Upper lobe of left lung (tissue), 6 donors: ENCODE results near the gene RBFOX2. TPM values are rescaled to one million over a fixed set of nuclear protein-coding genes. Genes with fewer than 3 reads are reported as not detected.

Experiments used
- ATAC-seq, 2 donors: fragments of 200-7000 bp; cut with Tn5 transposase; one replicate each; pipeline ENCODE4 v1.9.1; 2022; ENCODE audit warnings: mild to moderate bottlenecking in 2 of 2, moderate library complexity in 2 of 2; ENCODE audit not compliant: low FRiP score in 2 of 2
- DNase-seq, 2 donors: peaks; one replicate each; pipeline ENCODE4 v3.0.0-alpha.2; 2019 to 2020
- H3K27ac ChIP-seq, 4 donors: fragments of 200-600 bp; sonication (generic); one replicate each; pipeline ENCODE4 v1.5.1; 2016 to 2019
- H3K27me3 ChIP-seq, 4 donors: fragments of 200-600 bp; sonication (generic); one replicate each; pipeline ENCODE4 v1.5.1; 2017 to 2019
- H3K36me3 ChIP-seq, 4 donors: fragments of 200-600 bp; sonication (generic); one replicate each; pipeline ENCODE4 v1.5.1; 2016 to 2019
- H3K4me1 ChIP-seq, 4 donors: fragments of 200-600 bp; sonication (generic); one replicate each; pipeline ENCODE4 v1.5.1; 2018 to 2019
- H3K4me3 ChIP-seq, 4 donors: fragments of 200-600 bp; sonication (generic); one replicate each; pipeline ENCODE4 v1.5.1; 2017 to 2019; ENCODE audit warnings: mild to moderate bottlenecking in 2 of 4, moderate library complexity in 1 of 4
- H3K9me3 ChIP-seq, 4 donors: fragments of 200-600 bp; sonication (generic); one replicate each; pipeline ENCODE4 v1.5.1; 2018 to 2019
- EP300 ChIP-seq, 4 donors: sonication (generic); formaldehyde crosslinking; IDR thresholded peaks; one replicate each; pipeline ENCODE4 v1.5.1; 2017; ENCODE audit warnings: antibody characterized with exemption in 4 of 4, control low read depth in 2 of 4
- POLR2A ChIP-seq, 4 donors: fragments of 450-650 bp; IDR thresholded peaks; one replicate each; pipeline ENCODE4 v1.5.1; 2016 to 2017; ENCODE audit warnings: antibody characterized with exemption in 4 of 4, mild to moderate bottlenecking in 2 of 4
- POLR2AphosphoS5 ChIP-seq, 2 donors: sonication (generic); formaldehyde crosslinking; IDR thresholded peaks; one replicate each; pipeline ENCODE4 v1.5.1; 2017; ENCODE audit warnings: antibody characterized with exemption in 2 of 2
- WGBS, 2 donors: methylation state at CpG; one replicate each; pipeline ENCODE4 v1.1.5; 2017 to 2018; 5-methylcytosine and 5-hydroxymethylcytosine counted together
- total RNA-seq, 6 donors: library from RNA; depleted of rRNA in 4 of 6; stranded (reverse); fragments of >200 nt in 4 of 6; gene quantifications; one replicate each; pipeline versions ENCODE4 v1.1.0 to v1.2.1, GENCODE V29; 2016 to 2021
- TF ChIP-seq, protein P1 (sequence below), 6 experiments: fragments of 450-650 bp in 4 of 6; fragments of 200-600 bp in 2 of 6; sonication (generic) in 2 of 6; IDR thresholded peaks; one replicate each; pipeline ENCODE4 v1.5.1; 2016 to 2019; ENCODE audit warnings: antibody characterized with exemption in 6 of 6
- donor health status: DM: no; HTN: no; CAD: no; lungs with moderate emphysema.
- donor health status: DM: no; HTN: yes; CAD: no; lungs with severe emphysema.

The RBFOX2 gene
- total RNA-seq, 6 donors from 2014 or later: 47.8 to 86.4 (median 54.5) TPM

DNA sequence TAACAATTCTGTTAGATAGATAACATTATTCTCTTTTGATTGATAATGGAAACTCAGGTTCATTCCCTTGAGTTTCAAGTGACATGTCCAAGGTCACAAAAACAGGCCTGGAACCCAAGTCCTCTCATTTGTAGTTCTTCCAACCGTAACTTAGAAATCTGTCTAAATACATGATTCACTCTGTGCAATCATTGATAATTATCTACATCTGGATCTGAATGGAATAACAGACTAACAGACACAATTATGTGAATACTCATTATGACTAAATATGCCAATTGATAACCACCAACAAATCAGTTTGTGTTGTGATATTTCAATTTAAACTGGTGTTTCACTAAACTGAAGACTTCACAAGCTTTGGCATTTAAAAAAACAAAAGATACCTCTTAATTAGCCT is 71.0 kb downstream of the RBFOX2 start:
- H3K27me3 ChIP-seq: no peaks in the 10 kb centered on the region
- no peaks in the 10 kb centered on the region for H3K36me3 ChIP-seq
- DNase-seq (no peak), ATAC-seq (no peak)
- TF ChIP-seq POLR2AphosphoS5 (IDR thresholded peaks at IDR 0.05): no peak
- TF ChIP-seq EP300 (IDR thresholded peaks at IDR 0.05): no peak
- no peak for TF ChIP-seq POLR2A (IDR thresholded peaks at IDR 0.05)
- TF ChIP-seq, protein P1, sequence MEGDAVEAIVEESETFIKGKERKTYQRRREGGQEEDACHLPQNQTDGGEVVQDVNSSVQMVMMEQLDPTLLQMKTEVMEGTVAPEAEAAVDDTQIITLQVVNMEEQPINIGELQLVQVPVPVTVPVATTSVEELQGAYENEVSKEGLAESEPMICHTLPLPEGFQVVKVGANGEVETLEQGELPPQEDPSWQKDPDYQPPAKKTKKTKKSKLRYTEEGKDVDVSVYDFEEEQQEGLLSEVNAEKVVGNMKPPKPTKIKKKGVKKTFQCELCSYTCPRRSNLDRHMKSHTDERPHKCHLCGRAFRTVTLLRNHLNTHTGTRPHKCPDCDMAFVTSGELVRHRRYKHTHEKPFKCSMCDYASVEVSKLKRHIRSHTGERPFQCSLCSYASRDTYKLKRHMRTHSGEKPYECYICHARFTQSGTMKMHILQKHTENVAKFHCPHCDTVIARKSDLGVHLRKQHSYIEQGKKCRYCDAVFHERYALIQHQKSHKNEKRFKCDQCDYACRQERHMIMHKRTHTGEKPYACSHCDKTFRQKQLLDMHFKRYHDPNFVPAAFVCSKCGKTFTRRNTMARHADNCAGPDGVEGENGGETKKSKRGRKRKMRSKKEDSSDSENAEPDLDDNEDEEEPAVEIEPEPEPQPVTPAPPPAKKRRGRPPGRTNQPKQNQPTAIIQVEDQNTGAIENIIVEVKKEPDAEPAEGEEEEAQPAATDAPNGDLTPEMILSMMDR (IDR thresholded peaks at IDR 0.05): no peak
- no peak overlapping the region for H3K4me3 ChIP-seq
- WGBS, 2 donors: 74 to 89% methylated on average over 1 of the region's 1 CpG
- no peak overlapping the region for H3K27ac ChIP-seq
- H3K4me1 ChIP-seq: peaks cover 11 to 29% (median 14%) of the 10 kb centered on the region in 4 donors
- no peaks in the 10 kb centered on the region for H3K9me3 ChIP-seq

DNA sequence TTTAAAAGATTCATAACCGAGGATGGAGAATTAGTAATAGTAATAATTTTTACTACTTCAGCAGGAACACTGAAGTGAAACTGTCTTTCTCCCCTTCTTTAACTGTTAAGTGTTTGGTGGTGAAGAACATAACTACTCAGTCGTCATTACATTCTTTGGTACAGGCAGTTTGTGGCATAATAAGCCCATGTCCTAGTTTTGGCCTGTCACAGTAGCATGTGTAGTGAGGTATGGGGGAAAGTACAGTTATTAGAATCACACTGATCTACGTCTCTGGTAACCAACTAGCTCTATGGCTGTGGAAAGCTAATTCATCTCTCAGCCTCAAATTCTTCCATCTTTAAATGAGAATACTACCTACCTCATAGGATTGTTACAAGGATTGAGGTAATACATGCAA is 71.8 kb downstream of the RBFOX2 start:
- no peak overlapping the region for H3K27ac ChIP-seq
- no peaks in the 10 kb centered on the region for H3K9me3 ChIP-seq
- WGBS, 2 donors: 80 to 85% methylated on average over 3 of the region's 3 CpGs
- TF ChIP-seq, protein P1 (IDR thresholded peaks at IDR 0.05): no peak
- no peaks in the 10 kb centered on the region for H3K36me3 ChIP-seq
- DNase-seq: no peak
- no peaks in the 10 kb centered on the region for H3K27me3 ChIP-seq
- H3K4me3 ChIP-seq: no peak overlapping the region
- ATAC-seq: no peak
- H3K4me1 ChIP-seq: peaks cover 8 to 22% (median 9%) of the 10 kb centered on the region in 4 donors

DNA sequence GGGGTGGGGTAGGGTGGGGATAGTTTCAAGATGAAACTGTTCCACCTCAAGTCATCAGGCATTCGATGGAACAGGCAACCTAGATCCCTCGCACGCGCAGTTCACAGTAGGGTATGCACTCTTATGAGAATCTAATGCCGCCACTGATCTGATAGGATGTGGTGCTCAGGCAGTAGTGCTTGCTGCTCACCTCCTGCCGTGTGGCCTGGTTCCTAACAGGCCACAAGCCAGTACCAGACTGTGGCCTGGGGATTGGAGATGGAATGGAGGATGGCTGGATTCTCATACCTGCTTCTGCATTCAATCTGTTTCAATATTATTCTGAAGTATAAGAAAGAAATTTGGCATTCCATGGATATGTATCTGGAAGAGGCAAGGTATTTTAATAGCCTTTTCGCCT is 73.1 kb downstream of the RBFOX2 start:
- Histone ChIP-seq H3K9me3 (no peaks in the 10 kb centered on the region), H3K36me3 (no peaks in the 10 kb centered on the region), H3K4me3 (no peak overlapping the region), H3K27ac (no peak overlapping the region), H3K27me3 (no peaks in the 10 kb centered on the region), H3K4me1 (peaks cover 0 to 11% (median 0%) of the 10 kb centered on the region in 4 donors)
- no peak for TF ChIP-seq EP300 (IDR thresholded peaks at IDR 0.05)
- TF ChIP-seq POLR2A (IDR thresholded peaks at IDR 0.05): no peak
- no peak for TF ChIP-seq POLR2AphosphoS5 (IDR thresholded peaks at IDR 0.05)
- TF ChIP-seq, protein P1 (IDR thresholded peaks at IDR 0.05): no peak
- ATAC-seq (no peak), DNase-seq (no peak)
- 95 to 97% methylated on average over 7 of the region's 7 CpGs for WGBS, 2 donors

DNA sequence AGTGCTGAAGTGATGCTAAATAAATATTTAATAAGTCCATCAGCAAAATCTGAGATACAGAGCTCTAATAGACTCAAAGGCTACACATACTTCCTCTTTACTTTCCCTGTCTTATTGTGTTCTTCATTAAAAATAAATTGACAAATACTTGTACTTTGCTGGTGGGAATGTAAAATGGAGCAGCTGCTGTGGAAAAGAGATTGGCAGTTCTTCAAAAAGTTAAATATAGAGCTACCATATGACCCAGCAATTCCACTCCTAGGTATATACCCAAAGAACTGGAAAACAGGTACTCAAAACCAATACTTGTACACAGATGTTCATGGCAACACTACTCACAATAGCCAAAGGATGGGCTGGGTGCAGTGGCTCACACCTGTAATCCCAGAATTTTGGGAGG is 76.0 kb downstream of the RBFOX2 start:
- H3K27me3 ChIP-seq: no peaks in the 10 kb centered on the region
- no peak for DNase-seq
- no peaks in the 10 kb centered on the region for H3K36me3 ChIP-seq
- no peak for ATAC-seq
- TF ChIP-seq POLR2AphosphoS5 (IDR thresholded peaks at IDR 0.05) (no peak), POLR2A (IDR thresholded peaks at IDR 0.05) (no peak)
- no peak overlapping the region for H3K4me3 ChIP-seq
- H3K27ac ChIP-seq: no peak overlapping the region
- no peaks in the 10 kb centered on the region for H3K4me1 ChIP-seq
- no peaks in the 10 kb centered on the region for H3K9me3 ChIP-seq

DNA sequence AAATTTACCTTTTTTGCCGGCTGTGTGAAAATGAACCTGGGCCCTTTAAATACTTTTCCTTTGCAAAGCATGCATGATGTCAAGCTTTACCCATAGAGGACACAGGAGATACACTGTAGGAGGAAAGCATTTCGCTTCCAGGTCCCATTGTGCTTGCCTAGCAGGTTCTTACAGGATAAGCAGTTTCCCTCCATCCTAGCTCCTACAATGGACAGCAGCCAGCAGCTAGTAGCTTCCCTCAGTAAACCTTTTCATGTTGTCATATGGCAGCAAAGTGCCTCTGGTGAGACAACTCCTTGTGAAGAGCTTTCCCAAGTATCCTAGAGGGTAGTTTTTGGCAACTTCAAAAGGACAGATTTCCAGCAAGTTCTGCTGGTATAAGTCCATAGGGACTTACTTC is 78.4 kb downstream of the RBFOX2 start:
- H3K27ac ChIP-seq: no peak overlapping the region
- no peak overlapping the region for H3K4me3 ChIP-seq
- DNase-seq (no peak), ATAC-seq (no peak)
- H3K4me1 ChIP-seq: no peaks in the 10 kb centered on the region
- no peaks in the 10 kb centered on the region for H3K27me3 ChIP-seq
- H3K36me3 ChIP-seq: no peaks in the 10 kb centered on the region
- no peak for TF ChIP-seq EP300 (IDR thresholded peaks at IDR 0.05)
- TF ChIP-seq, protein P1 (IDR thresholded peaks at IDR 0.05): no peak
- TF ChIP-seq POLR2A (IDR thresholded peaks at IDR 0.05): no peak
- TF ChIP-seq POLR2AphosphoS5 (IDR thresholded peaks at IDR 0.05): no peak
- WGBS, 2 donors: 84 to 89% methylated on average over 2 of the region's 2 CpGs
- no peaks in the 10 kb centered on the region for H3K9me3 ChIP-seq
